ENCODE measurements around the gene RGS6.

RGS6 gene

DNA sequence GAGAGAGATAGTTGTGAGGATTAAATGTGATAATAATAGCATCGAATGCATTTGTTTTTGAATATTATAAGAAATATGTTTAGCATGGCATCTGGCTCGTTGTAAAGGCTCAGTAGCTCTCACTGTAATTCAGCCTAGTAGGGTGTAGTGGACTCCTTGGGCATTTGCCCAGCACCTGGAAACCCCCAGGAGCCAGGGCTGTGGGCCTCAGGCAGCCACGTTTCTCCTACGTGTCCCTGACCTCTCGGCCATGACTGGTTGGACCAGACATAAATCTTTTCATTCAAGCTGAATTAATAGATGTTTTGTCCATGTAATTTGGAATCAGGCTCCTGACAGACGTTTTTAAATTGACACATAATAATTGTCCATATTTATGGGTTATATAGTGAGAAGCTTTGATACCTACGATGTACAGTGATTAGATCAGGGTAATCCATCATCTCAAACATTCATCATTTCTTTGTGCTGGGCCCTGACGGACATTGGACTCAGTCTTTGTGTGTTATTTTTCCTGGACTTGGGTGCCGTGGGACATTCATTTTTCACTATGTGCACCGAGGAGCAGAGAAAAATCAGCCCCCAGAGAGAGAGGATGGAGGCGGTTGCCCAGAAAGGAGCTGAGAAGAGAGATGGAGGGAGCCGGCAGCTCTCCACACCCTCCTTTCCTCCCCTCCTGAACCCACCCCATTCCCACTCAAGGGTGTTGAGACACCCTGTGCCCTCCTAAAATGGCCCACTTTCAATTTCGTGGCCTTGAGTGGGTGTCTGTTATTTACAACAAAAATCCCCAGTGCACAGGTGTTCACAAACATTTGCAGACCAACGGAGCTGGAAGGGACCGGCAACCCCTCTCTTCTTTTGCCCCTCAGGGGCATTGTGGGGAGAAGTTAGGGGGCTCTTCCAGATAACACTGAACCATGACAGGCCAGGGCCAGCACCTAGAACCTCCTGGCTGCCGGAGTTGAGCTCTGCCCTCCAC is 665.3 kb downstream of the RGS6 start:
- no peak for DNase-seq

DNA sequence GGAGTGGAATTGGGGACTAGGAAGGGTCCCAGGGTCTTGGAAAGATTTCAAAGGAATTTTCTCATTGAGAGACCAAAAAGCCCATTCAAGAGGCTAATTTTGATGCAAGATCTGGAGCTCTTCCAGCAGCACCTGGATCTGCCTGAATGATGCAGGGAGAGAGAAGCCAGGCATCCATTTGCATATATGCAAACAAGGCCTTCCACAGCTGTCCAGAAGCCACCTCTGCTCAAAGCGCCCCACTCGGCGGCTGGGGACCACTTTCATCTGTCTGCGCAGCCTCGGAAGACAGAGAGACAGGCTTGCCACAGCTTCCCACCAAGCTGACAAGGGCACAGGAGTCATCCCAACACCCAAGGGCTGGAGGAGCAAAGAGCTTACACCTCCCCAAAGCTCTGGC is 666.1 kb downstream of the RGS6 start:
- DNase-seq, result no peak

DNA sequence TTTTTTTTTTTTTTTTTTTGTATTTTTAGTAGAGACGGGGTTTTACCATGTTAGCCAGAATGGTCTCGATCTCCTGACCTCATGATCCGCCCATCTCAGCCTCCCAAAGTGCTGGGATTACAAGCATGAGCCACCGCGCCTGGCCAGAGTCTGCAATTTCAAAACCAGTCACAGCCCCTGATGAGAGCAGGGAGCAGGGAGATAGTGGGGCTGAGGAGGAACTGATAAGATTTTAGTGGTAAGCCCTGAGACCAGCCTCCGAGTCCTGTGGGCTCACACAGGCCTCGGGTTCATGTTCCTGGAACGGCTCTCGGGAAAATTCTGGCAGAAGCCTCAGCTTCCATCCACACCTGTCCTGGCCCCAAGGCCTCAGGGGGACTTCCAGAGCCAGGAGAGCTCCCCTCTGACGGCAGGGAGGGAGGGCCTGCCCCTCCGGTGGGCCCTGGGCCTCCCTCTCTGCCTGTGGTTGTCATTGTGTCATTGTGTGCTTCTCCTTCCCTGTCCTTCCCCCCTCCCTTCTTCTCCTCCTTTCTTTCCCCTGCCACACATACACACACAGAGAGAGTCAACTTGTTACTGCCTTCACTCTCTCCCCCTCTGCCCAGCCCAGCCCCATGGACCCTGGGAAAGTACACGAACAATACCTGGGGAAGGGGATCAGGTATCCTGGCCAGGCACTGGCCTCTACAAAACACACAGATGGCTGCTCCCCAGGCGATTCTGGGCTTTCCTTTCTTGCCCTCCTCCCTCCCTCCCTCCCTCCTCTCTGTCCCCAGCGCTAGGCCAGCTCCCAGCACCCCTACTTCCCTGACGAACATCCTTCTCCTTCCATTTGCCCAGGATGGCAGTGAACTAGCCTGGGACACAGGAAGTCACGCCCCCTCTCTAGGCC is 667.6 kb downstream of the RGS6 start:
- DNase-seq, result no peak

DNA sequence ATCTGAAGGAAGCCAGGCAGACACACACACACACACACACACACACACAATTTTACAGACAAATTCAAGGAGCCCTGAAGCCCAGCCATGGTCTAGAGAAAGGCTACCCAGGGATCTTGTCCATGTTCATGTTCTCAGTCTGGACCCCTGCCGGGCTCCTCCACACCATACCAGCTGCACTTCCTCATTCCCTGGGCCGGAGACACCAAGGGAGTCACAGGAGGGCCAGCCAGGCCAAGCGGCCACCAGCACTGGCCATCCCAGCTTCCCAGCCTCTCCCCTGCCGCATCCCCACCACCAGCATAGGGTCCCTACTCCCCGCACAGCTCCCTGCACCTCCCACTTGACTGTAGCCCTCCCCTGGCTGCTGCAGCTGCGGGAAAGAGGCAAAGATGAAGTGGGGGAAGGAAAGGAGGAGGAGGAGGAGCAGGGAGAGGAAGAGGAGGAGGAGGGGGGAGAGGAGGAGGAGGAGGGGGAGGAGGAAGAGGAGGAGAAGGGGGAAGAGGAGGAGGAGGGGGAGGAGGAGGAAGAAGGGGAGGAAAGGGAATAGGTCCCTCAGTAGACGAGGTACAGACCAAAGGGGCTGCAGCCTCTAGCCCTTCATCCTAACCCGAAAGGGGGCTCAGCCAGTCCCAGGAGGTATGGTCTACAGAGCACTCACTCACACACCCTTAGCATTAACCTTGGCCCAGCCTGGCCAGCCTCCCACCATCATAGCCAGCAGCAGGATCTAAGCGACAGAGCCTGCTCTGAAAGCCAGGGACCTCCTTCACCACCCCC is 668.5 kb downstream of the RGS6 start:
- no peak for DNase-seq

DNA sequence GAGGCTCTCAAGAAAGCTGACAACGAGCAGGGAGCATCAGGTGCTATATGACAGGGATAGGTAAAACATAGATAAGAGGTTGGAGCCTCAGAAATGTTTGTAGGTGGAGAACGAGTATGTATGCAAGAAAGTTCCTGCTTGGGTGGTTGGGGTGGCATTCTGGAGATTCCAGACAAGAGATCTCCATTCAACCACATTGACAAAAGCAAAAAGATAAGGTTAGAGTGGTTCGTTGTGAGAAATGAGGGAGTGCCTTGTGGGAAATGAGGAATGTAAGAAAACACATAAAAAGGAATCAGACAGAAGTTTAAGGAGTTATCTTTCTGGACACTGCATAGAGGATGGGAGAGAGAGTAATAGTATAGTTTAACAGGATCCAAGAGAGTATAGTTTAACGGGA is 671.4 kb downstream of the RGS6 start:
- no peak for DNase-seq

DNA sequence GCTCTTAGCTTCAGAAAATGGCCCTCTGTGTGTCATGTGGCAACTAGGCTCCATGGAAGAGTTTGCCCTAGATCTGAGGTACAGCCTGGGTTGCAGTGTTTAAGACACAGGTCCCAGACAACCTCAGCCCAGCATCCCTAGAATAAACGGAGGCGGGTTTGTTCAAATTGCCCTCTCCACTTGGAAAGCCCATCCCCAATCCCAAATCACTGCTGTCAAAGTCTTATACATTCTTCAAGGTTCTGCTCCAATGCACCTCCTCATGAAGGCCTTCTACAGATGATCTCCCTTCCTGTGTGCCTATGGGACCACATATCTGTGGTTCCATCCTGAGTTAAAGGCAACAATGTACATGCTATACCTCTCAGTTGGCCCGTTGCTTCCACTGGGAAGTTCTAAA is 671.9 kb downstream of the RGS6 start:
- DNase-seq, result no peak

DNA sequence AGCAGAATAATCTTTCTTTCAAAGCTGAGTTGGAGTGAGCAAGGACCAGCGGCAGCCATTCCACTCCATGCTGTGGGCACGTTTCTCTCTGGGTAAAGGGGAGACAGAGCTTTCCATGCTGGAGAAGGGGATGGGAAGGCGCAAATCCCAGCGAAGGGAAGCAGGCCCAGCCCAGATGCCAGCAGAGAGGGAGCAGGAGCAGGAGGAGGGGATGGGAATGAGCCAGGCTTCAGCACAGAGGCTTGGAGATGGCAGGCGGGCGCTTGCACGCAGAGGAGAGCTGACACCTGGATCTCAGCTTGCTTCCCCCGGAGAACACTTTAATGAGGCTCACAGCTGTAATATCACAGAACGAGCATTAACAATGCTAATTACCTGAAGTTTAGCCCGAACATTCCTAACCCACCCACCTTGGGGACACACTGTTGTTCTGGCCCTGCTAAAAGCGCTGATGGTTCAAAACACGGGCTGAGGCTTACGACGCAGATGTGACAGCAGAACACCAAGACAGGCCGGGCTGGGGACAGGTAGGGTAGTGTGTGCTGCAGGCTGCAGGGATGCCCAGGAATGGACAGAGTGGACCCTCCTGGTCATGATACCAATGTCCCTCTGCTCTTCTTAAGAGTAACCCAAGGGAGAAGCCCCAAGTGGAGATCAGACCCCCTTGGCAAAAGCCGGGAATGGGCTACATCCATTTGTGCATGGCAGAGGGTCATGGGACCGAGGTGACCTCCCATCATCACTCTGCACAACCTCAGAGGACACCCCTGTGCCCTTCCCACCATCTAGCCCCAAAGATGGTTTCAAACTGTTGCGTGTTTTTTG is 673.1 kb downstream of the RGS6 start:
- no peak for DNase-seq

DNA sequence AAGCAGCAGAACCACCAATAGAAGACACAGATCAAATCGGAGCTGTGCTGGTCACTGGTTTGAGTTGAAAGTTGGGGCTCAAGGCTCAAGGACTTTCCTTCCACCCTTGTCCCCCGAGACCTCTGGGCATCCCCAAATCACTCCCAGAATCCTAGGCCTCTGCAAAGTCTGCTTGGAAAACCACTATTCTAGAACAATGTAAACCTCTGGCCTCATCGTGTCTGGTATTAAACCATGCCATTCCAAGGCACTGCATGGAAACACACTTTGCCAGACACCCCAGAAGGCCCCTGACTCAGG is 673.6 kb downstream of the RGS6 start:
- no peak for DNase-seq

DNA sequence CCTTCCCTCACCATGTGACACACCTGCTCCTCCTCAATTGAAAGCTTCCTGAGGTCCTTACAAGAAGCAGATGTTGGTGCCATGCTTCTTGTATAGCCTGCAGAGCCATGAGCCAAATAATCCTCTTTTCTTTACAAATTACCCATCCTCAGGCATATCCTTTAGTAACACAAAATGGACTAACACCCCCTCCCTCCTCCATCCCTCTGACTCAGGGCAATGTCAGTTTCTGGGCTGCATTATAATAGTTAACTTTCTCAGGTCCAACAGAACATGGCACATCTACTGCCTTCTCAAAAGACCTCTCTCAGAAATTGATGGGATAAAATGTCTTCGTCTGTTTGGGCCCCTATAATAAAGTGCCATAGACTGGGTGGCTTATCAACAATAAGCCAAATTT is 674.6 kb downstream of the RGS6 start:
- DNase-seq, result no peak

DNA sequence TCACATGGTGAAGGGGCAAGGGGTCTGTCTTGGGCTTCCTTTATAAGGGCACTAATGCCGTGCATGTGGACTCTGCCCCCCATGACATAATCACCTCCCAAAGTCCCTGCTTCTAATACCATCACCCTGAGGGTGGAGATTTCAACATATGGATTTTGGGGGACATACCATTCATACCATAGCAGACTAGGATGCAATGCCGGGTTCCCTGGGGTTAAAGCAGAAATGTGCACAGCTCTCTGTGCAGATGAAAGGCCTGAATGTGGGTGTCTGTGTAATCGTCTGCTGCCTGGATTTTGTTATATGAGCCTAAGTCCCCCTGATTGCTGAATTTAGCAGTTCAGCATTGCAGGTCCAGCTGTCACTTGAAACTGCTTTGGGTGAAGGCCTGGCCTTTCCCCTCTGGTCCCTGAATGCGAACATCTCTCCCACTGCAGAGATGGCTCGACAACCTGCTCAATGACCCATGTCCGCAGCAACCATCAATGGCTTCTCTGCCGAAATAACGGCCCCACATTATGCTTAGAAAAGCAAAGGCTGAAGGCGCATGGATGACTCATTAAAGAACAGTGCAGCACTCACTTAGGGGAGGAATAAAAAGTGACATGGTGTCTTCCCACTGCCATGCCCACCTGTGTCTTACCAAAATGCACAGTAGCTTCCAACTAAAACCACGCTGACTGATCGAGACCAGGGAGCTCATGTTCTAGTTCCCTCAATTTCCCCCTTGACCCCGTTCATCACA is 675.3 kb downstream of the RGS6 start:
- DNase-seq, result no peak

DNA sequence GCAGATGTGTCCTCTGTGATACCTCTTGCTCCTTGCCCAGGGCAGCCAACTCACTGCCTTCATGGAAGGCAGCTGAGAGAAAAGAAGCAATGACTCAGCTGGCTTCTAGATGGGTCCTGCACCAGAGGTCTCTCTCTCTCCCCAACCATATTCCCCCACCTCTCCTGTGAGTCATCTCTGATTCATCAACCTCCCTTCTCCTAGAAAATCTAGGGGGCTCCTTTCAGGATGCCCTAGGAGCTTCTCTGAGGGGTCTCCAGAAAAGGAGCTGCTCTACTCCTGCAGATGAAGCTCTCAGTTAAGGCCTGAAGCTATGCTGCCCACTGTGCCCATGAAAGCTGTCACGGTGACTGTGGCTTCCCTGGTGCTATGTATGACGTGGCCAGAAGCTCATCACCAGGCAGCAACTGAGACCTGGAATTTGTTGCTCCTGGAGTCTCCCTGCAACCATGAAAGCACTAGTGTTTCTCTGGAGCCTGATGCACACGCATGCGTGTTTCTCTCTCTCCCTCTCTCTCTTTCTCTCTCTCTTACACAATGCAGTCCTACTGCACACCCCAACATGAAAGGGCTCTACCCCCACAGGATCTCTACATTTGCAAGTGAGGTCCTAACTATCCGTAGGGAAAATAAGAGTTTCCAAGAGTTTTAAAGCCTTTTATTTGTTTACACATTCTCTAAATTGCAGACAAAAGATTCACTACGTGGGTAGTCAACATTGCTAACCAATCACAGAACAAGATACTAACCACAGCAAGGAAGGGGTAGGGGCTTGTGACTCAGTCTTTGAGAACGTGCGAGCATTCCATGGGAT is 676.4 kb downstream of the RGS6 start:
- no peak for DNase-seq

DNA sequence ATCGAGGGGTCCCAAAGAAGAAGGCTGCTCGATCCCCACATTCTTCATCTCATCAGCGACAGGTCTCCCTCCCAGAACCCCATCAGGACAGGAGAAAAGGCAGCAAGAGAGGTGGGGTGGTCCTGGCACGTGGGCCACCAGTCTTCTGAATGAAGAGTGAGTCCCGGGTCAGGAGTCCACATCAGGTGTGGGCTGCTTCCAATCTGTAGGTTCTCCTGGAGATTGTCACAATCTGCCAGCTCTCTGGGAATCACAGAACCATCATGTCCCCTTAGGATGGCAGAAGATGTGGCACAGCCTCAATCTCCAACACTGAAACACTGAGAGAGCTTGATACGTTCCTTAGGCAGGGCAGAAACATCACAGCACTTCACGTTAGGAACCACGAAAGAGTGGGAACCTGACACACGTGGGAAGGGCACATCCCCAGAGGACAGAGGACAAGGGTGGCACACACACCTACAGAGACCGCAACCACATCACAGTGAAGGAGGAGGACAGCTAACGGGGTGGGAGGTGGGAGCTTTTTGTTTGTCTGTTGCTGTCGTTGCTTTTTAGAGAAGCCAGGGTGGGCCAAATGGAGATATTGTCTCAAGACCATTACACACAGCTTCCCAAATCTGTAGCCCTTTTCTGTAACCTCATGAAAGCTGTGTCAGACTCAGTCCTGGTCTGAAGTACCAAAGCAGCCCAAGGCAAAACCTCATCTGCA is 677.1 kb downstream of the RGS6 start:
- DNase-seq, result no peak

DNA sequence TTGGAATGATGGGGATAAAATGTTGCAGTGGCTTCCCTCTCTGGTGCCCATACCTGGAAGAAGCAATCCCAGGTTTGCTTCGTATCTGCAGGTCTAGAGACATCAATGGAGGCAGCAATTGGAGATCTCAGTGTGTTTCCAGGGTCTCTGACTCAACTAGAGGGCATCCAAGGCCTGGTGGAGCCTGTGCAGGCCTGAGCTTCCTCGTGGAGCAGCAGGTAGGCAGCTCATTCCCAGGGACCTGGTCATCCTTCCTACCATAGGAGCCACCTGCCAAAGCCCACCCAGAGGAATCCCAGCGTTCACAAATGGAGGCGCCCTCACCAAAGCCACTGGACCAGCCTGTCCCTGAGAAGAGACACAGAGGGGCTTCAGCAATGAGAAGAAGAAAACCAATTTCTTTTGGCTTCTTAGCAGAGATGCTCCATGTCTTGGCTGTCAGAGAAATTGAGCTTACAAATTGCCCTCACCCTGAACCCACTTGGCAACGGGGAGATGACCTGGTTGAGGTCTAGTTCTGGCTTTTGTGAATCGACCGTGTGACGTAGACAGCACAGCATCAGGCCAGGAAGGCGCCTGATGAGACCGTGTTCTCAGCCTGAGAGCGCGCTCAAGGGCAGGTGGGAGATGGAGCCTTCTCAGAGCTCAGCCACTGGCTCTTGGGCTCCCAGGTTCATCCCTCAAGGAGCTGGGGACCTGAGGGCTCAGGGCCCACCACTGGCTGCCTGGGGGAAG is 678.0 kb downstream of the RGS6 start:
- DNase-seq, result no peak

DNA sequence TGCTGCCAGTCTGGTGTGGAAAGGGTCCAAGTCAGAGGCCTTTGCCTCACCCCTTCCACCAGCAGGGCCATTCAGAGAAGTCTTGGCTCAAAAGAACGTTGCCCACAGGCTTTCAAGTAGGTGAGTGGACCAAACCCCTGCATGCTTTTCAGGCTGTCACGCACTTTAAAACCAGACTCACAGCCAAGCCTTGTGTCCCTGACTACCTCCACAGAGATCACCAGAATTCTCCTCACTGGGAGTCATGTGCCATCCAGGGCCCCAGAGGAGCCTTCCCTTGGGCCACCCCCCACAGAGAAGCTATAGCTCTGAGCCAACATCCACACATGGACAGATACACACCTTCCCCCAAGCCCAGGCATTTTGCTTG is 678.6 kb downstream of the RGS6 start:
- DNase-seq, result no peak

DNA sequence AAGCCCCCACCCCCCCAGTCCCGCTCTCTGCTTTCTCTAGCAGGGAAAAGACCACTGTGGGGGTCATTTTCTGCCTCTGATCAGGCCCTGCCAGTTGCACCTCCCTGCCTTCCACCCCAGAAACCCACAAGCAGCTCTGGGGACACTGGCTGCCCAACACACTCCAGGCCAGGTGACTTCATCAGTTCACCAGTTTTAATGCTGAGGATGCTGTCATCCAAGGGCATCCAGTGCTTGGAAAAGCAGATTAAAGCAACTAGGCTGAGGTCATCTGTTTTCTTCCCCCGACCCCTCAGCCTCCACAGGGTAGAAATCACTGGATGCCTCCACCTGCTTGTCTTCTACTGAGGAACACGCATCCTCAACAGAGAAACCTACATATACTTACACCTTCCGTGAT is 679.3 kb downstream of the RGS6 start:
- DNase-seq, result no peak

DNA sequence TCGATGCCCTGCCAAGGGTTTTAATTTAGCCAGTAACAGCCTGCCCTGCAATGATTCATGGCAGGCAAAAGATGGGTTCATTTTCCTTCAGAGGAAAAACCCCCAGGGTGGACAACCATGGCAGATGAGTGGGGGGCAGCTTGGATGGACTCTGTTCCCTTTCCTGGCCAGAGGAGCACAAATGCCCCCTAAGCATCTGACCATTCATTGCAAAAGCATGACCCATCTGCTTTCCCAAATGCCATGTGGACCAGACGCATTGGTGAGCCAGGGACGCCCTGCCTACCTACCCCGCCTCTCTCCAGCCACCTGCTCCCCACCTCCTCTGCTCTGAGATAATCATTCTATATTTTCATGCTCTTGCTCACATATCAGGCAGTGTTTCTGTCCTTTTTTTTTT is 679.8 kb downstream of the RGS6 start:
- DNase-seq, result no peak

DNA sequence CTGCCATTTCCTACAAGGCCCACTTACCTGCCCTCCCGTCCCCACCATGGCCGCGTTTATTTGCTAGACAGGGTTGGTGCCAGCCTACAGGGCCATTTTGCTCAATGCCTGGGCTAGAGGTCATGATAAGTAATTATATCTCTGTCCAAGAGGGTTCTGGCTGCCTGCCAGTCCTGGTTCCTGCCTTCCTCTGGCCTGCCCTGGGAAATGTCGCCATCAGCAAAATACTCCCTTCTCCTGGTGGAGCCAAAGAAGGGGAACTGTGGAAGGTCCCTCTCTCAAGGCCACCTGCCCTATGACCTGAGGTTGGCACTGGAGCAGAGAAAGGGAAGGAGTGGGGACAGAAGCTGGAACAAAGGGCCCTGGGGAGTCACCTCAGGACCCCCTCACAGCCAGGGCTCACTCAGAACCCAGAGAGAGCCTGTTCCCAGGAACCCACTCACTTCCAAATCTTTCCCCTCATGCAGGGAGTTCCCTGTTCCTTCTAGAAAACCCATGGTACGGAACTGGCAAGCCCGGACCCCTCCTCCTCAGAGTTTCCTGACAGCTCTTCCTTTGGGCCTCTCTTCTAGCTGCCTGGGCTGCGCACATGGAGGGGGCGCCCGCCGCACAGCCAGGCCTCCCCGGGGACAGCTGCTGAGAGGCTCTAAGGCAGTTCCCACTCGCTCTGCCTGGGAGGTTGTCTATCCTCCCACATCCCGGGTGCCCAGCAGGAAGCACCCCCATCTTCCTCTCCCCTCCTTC is 681.2 kb downstream of the RGS6 start:
- DNase-seq, result peak; percentile 9

DNA sequence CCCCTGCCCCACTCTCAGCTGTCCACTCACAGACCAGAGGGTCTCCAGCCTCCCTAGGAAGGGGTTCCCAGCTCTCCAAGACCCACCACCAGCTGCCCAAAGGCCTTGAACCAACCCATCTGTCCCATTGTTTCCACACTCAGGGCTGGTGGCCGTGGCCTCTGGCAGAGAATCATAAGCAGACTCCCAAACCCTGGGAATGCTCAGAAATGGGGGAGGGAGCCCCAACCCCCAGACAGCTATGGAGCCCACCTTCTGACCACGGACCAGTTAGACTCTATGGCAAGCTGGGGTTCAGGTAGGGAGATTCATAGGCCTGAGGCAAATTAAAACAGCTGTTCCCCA is 681.7 kb downstream of the RGS6 start:
- DNase-seq, result no peak

DNA sequence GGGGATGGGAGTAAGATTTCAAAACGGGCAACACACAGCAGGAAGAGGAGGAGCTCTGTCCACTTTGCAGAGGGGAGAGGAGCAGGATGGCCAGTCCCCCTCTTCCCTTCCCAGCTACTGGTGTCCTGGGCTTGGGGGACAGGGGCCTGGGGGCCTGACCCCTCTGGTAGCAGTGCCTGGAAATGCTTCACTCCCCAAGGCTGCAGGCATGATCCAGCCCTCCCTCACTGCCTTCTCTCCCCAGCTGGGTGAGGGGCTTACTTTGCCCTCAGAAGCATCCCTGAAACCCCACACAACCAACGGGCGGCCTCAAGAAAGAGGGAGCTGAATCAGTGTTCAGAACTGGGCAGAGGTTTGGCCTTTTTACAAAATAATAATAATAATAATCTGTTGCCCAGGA is 682.1 kb downstream of the RGS6 start:
- no peak for DNase-seq

Data from NCI-H1105 treated with DMSO at 0.1 percent for 48 hours (cell line).